GM19455 (cell line): Measurements from ENCODE around the gene SOHLH2.

Source experiments
- ATAC-seq: cut with Tn5 transposase; IDR thresholded peaks from one replicate; pipeline ENCODE4 v1.9.1; 2021; ENCODE audit not compliant: unreplicated experiment

The SOHLH2 gene

DNA sequence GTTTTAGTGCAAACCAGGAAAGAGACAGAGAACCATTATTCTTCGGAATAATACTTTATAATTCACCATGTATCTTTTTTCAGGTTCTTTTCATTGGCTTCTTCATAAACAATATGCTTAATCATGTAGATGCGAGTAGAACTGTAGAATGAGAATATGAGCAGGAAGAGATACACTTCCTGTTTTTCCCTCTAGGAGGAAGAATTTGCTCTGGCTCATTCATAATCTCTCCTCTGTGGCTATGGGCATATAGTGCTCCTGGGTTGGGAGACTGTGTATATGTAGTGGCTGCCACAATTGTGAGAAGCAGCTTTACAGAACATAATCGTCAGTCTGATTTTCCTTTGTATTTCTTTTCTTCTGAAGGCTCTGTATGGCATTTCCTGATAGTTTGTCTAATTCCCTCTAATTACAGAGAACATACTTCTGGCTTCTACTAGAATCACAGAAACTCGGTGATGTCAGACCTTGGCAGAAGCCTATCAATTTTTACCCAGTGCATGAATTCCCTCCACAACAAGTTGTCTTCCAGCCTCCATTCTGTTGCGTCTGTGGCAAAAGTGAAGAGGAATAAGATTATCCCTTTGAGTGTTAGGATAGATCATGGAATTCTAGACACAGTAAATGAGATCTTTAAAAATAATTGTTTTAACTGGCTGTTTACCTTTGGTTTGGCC is 80.3 kb downstream of the SOHLH2 start:
- no peak for ATAC-seq

DNA sequence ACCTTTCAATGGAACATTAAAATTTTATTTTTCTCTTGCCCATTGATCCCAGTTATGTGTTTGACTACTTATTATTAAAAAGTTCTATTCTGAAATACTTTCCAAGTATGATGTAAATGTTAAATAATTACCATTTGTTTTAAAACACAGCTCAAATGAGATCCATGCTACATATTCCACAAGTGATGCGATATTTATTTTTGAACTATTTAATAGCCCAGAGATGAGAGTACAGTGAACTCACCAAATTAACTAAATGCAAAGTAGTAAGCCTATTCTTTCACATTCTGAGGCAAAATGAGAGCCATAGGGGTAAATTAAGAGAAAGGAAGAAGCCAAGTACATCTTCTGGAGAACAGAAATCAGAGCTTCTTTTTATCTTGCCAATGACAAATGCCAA is 82.0 kb downstream of the SOHLH2 start:
- no peak for ATAC-seq

DNA sequence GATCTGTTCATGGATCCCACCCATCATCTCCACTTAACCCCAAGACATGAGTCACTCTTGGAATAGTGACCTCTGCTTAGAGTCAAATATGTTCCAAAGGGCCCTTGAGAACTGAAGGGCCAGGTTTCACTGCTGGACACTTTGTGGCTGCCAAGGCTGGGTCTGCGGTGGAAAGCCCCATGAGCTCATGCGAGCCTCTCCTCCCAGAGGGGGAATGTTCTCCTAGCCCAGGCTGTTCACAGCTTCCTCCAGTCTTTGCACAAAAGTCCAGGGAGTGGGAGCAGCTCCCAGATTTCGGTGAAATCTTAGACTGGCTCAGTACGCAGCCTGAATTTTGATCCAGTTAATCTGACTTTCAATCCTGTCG is 82.4 kb downstream of the SOHLH2 start:
- ATAC-seq: no peak

DNA sequence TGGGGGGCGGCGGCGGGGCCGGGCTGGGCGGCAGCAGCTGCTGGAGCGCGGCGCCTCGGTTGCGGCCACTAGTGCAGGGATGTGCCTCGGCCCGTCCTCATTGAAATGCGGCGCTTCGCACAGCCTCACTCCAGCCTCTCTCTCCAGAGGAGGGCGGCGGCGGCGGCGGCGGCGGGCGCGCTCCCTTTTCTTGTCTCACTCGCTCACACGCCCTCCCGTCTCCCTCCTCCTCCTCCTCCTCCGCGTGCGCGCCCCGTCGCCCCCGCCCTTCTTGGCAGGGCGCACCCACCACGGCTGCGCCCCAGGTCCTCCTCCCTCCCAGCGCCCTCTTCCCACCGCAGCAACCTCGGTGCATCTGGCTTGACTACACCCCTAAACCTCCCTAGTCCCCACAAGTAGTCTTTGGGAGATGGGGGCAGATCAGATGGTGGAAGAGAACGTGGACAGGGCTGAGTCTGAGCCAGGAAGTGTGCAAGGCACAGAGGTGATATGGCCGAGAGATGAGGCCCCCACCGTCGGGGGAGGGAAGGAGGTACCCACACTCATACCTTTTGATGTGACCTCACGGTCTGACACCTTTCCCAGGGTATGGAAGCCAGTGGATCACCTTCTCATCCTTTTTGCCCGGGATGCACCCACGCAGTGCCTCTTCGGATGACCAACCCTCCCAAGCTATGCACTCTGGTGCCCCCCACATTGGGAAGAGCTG is 83.0 kb downstream of the SOHLH2 start, which contains the start of gene DCLK1:
Gene DCLK1 (minus strand): TSS at position 161 of the 709 bp plus-strand sequence.
- no peak for ATAC-seq

DNA sequence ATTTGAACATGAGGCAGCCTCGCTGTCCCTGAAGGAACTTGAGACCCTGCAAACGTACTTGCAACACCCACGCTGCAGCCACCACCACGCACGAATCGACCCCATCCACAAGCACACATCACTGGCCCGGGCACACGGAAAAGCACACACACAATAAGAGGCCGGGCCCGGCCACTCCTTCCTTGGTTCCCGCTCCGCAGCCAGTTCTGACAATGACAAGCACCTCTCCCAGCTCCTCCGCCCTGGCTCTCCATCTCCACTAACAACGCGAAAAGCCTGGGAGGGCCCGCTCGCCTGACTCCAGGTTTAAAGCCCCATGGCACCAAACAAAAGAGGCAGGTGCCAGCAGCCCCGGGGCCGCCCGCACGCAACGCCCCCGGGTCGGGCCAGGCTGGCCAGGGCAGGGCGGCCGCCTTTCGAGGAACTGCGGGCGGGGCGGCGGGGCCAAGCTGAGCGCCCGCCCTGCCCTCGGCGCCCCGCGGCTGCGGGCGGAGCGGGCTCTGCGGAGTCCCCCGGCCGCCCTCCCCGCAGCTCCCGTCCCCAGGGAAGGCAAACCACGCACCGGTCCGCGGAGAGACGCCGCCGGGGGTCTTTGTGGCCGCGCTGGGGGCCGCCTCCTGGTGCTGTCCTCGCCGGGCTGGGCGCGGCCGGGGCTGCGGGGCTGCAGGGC is 83.7 kb downstream of the SOHLH2 start:
- no peak for ATAC-seq

DNA sequence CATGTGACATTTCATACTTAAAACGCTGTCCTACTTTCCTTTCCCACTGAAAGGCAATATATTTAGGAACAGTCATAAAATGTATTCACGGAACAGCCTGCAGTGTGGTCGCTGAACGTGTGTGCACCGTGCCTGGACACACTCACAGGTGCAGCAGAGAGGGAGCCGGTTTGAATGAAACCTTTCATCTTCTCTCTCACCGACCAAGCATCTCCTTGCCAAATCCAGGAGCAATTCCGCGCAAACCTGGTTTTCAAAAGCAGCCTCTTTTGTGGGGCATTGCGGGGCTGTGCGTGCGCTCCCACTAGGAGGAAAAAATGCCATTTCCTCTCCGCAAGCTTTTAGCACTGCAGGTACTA is 84.2 kb downstream of the SOHLH2 start:
- no peak for ATAC-seq

DNA sequence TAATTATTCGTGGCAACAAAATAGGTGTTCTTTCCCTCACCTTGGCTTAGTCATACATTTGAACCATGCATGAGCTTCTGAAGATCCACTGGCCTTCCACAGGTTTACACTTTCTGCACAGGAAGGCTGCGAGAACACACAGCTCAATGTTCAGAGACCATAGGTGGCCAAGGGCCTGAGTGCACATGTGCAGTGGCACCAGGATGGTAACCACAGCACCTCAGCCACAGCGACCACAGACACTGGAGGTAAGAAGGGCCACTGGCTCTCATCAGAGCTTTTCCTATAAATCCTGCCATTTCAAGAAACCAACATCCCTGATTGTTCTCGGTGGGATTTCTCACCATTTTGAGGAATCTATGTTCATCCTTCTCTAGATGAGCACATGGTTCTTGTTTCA is 84.8 kb downstream of the SOHLH2 start:
- no peak for ATAC-seq

DNA sequence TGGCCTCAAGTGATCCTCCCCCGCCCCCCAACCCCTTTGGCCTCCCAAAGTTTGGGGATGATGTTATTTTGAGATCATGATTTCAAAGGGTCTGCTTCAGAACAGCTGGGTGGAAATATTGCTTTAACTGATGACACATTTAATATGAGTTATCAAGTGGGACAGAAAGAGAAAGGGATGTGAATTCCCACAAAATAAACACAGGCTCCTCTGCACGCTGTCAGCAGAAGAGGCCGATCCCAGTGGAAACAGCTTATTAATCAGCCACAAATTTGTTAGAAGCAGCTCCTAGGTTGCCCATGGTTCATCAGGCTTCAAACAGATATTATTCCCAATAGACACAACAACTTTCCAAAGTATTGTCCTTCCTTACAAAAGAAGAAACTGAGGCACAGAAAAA is 87.9 kb downstream of the SOHLH2 start:
- ATAC-seq: no peak

DNA sequence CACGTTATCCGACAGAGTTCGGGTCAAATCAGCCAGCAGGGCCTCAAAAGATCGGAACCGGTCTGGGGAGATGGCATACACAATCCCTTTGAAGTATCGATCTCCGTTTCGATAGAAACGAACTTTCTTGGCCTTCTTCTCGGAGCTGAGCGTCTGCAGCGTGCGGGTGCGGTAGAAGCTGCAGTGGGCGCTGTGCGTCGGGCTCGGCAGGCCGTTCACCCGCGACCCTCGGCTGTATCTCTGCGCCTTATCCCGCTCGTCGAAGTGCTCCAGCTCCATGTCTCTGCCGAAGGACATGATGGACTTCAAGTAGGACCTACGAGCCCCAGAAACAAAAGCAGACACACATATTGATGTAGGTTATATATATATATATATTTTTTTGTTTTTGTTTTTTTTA is 88.5 kb downstream of the SOHLH2 start:
- ATAC-seq: no peak

DNA sequence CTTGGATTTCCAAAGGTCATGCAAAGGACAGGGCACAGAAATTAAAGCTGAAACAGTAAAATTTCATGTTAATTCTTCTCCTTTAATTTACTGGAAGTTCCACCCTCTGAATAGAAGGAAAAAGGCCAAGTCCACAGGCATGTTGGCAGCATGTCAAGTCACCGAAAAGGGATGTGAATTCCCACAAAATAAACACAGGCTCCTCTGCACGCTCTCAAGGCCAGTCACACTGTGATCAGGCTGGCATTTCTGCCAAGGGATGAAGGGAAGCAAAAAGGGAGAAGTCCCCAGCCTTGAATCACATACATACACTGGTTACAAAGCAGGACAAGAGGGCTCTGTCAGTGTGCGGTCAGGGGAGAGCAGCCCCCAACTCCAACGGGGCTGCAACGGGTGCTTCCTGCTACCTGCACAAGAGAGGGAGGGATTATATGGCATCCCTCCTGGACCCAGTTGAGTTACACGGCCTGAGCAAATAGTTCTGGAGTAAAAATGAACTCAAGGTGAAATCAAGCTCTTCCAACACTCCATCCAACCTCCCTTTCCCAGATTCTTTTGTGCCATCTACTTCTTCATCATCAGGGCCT is 90.0 kb downstream of the SOHLH2 start:
- ATAC-seq: no peak
